ENCODE measurements around the gene ZNF624. TPM values are rescaled to one million over a fixed set of nuclear protein-coding genes. Genes with fewer than 3 reads are reported as not detected.

Gene ZNF624
- total RNA-seq, 1 experiment from 2014 or later = 3.9 TPM

DNA sequence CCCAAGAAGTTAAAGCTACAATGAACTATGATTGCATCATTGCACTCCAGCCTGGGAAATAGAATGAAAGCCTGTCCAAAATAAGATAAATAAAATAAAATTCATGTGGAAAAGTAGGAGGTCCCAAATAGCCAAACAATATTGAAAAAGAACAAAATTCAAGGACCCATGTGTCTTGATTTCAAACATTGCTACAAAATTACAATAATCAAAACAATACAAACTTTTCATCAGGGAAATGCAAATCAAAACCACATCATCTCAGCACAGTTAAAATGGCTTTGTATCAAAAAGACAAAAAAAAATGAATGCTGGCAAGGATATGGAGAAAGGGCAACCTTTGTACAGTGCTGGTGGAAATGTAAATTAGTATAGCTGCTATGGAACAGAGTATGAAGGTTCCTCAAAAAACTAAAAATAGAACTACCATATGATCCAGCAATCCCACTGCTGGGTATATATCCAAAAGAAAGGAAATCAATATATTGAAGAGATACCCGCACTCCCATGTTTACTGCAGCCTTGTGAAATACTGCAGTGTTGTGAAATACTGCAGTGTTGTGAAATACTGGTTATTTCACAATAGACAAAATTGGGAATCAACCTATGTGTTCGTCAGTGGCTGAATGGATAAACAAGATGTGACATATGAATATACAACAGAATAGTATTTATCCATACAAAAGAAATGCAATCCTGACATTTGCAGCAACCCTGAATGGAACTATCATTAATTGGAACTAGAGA is 60.1 kb downstream of the ZNF624 start:
- no peak for ATAC-seq
- Histone ChIP-seq H3K4me1 (ENCODE audit: control insufficient read depth, insufficient read depth, low read length) (no peaks in the 10 kb centered on the region), H3K9me3 (ENCODE audit: control insufficient read depth, insufficient read depth, low read depth, low read length) (no peaks in the 10 kb centered on the region), H3K36me3 (ENCODE audit: control insufficient read depth, insufficient read depth, low read length) (no peaks in the 10 kb centered on the region), H3K27ac (ENCODE audit: low read length) (no peak overlapping the region), H3K27me3 (ENCODE audit: control insufficient read depth, insufficient read depth, low read length) (no peaks in the 10 kb centered on the region), H3K4me3 (ENCODE audit: low read depth in 2 of 2, low read length in 2 of 2) (no peak overlapping the region)
- POLR2A ChIA-PET = no interaction called here
- in situ Hi-C loops (cut with HindIII; ENCODE audit: low pct_unique_long_range_greater_than_20kb, low sequenced_read_pairs) = no loop called here
- intact Hi-C loops (cut with micrococcal nuclease; ENCODE audit: unreplicated experiment) = no loop called here
- CTCF ChIA-PET = no interaction called here
- BruUV-seq (replicated peaks) = no TSS peak
- TF ChIP-seq POLR2AphosphoS5 (IDR thresholded peaks at IDR 0.05; ENCODE audit: low read depth, low read length) = no peak
- TF ChIP-seq TCF7L2 (IDR thresholded peaks at IDR 0.05; ENCODE audit: low read depth, low read length) = no peak
- TF ChIP-seq CTCF (IDR thresholded peaks at IDR 0.05) = no peak
- TF ChIP-seq SIN3A (IDR thresholded peaks at IDR 0.05; ENCODE audit: borderline replicate concordance, insufficient read depth, low read depth, low read length) = no peak
- TF ChIP-seq, protein P1, sequence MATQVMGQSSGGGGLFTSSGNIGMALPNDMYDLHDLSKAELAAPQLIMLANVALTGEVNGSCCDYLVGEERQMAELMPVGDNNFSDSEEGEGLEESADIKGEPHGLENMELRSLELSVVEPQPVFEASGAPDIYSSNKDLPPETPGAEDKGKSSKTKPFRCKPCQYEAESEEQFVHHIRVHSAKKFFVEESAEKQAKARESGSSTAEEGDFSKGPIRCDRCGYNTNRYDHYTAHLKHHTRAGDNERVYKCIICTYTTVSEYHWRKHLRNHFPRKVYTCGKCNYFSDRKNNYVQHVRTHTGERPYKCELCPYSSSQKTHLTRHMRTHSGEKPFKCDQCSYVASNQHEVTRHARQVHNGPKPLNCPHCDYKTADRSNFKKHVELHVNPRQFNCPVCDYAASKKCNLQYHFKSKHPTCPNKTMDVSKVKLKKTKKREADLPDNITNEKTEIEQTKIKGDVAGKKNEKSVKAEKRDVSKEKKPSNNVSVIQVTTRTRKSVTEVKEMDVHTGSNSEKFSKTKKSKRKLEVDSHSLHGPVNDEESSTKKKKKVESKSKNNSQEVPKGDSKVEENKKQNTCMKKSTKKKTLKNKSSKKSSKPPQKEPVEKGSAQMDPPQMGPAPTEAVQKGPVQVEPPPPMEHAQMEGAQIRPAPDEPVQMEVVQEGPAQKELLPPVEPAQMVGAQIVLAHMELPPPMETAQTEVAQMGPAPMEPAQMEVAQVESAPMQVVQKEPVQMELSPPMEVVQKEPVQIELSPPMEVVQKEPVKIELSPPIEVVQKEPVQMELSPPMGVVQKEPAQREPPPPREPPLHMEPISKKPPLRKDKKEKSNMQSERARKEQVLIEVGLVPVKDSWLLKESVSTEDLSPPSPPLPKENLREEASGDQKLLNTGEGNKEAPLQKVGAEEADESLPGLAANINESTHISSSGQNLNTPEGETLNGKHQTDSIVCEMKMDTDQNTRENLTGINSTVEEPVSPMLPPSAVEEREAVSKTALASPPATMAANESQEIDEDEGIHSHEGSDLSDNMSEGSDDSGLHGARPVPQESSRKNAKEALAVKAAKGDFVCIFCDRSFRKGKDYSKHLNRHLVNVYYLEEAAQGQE (IDR thresholded peaks at IDR 0.05; ENCODE audit: insufficient read depth in 1 of 2, low read depth in 2 of 2, low read length in 1 of 2) = no peak
- DNase-seq (ENCODE audit: low read depth, low spot score) = no peak

GRCh38 chr17:16589097-16589969 is 64.3 kb downstream of the ZNF624 start:
- Histone ChIP-seq H3K27me3 (ENCODE audit: control insufficient read depth, insufficient read depth, low read length) (no peaks in the 10 kb centered on the region), H3K36me3 (ENCODE audit: control insufficient read depth, insufficient read depth, low read length) (no peaks in the 10 kb centered on the region), H3K27ac (ENCODE audit: low read length) (peak overlapping the region; percentile 51), H3K4me1 (ENCODE audit: control insufficient read depth, insufficient read depth, low read length) (no peaks in the 10 kb centered on the region), H3K9me3 (ENCODE audit: control insufficient read depth, insufficient read depth, low read depth, low read length) (no peaks in the 10 kb centered on the region), H3K4me3 (ENCODE audit: low read depth in 2 of 2, low read length in 2 of 2) (peak overlapping the region; percentile 58 to 72)
- ChIA-PET CTCF (interaction anchor here (0.6 kb wide), 1 partner anchor 8 kb away, joined by 3 read pairs; no protein-coding TSS in a partner anchor), POLR2A (interaction anchor here (0.5 kb wide), 1 partner anchor 609 kb away, joined by 6 read pairs; no protein-coding TSS in a partner anchor)
- ATAC-seq = peak; percentile 91
- no TSS peak for BruUV-seq (replicated peaks)
- in situ Hi-C loops (cut with HindIII; ENCODE audit: low pct_unique_long_range_greater_than_20kb, low sequenced_read_pairs) = no loop called here
- TF ChIP-seq TCF7L2 (IDR thresholded peaks at IDR 0.05; ENCODE audit: low read depth, low read length) = no peak
- peak; percentile 99 for TF ChIP-seq CTCF (IDR thresholded peaks at IDR 0.05)
- peak; percentile 70 for DNase-seq (ENCODE audit: low read depth, low spot score)
- intact Hi-C loops (cut with micrococcal nuclease; ENCODE audit: unreplicated experiment) = no loop called here
